Caki2 (cell line): ENCODE measurements around the gene TOR1A. TPM values are rescaled to one million over a fixed set of nuclear protein-coding genes. Genes with fewer than 3 reads are reported as not detected.
"Not testable (repeated sequence)": the region's sequence is repeated elsewhere in the genome, so short reads cannot be mapped to it uniquely, and the experiment has no call there.

ENCODE experiments used
- DNase-seq: peaks from one replicate; pipeline ENCODE4 v3.0.0-alpha.2; 2015; ENCODE audit warnings: low read depth
- in situ Hi-C: cut with HindIII; loops from 2 replicates; pipeline ENCODE4 v1.10.0; 2016; ENCODE audit warnings: low sequenced_read_pairs, low pct_unique_long_range_greater_than_20kb, mixed read lengths
- total RNA-seq: library from RNA; depleted of rRNA; stranded (reverse); fragments of >200 nt; shearing (Covaris generic); gene quantifications from 2 replicates; pipeline ENCODE4 v1.2.3, GENCODE V29; 2014; ENCODE audit warnings: low replicate concordance

TOR1A gene
- total RNA-seq, 1 experiment from 2014 or later = 38.7 TPM

DNA sequence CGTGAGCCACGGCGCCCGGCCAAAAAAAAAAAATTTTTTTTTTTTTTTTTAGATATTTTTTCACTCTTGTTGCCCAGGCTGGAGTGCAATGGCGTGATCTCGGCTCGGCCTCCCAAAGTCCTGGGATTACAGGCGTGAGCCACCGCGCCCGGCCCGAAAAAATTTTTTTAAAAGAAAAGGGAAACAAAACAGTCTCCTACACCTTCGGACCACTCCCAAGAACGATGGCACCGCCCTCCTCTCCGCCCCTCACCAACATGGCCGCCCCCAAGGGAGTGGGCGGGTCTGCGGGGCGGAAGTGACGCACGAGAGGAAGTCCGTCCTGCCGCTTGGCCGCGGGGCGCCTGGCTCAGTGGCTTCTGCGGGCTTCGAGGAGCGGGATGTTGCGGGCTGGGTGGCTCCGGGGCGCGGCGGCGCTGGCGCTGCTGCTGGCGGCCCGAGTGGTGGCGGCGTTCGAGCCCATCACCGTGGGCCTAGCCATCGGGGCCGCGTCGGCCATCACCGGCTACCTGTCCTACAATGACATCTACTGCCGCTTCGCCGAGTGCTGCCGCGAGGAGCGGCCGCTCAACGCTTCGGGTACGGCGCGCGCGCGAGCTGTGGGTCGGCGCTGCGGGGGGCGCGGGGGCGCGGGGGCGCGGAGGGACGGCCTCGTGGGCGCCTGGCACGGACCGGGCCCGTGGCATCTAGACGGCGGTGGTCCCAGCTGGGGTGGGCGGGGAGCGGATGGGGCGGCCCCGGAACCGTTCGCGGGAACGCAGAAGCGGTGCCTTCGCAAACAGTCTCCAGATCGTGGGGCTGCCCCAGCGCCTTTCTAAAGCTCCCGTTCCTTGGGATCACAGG is 20.9 kb downstream of the TOR1A start, which contains the start of gene TOR1B:
Gene TOR1B (plus strand): TSS at position 352 of the 843 bp plus-strand sequence. CDS start 29 bp downstream, at position 381.
- peak; percentile 94 for DNase-seq
- in situ Hi-C loops = no loop called here

DNA sequence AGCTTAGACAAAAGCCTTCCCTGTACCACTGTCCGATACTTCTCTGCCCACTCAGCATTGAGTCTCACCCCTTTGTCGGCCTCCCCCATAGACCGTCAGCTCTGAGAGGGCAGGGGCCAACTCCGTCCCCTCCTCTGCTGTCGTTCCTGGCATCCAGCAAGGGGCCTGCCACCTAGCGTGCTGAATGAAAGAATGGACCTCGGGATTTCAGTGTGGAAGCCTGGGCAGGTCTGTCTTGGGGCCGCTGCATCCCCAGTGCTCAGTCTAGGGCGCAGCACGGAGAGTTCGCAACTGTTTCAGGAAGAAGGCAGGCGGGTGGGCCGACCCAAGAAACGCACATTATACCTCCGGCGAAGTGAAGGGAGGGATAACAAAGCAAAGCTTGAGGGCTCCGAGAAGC is 22.4 kb downstream of the TOR1A start:
- DNase-seq = no peak
- in situ Hi-C loops = no loop called here

DNA sequence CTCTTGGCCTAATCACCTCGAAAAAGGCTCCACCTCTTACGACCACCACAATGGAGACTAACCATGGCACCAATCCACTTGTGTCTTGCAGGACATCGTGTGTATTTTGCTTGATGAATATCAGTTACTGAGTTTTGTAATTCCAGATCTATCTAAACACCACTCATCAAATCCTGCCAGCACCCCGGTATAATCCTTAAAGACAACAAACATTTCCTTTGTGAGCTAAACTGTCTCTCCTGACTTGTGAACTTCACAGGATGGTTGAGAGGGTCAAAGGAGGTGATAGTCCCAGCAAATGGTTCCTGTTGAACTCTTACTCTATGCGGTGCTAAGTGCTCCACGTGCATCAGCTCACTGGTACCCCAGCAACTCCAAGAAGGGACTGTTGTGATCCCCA is 25.0 kb downstream of the TOR1A start:
- in situ Hi-C loops = no loop called here
- DNase-seq = no peak

DNA sequence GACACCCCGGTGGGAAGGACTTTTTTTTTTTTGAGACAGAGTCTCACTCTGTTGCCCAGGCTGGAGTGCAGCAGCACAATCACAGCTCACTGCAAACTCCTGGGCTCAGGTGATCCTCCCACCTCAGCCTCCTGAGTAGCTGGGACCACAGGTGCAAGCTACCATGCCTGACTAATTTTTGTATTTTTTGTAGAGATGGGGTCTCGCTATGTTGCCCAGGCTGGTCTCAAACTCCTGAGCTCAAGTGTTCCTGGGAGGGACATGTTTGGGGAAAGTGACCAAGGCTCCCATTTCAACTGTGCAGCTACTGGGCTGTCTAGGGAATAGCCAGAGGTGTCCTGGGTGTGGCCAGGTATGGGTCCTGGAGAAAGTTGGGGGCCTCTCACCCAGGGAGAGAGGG is 27.9 kb downstream of the TOR1A start:
- in situ Hi-C loops, DNase-seq: not testable (repeated sequence)

DNA sequence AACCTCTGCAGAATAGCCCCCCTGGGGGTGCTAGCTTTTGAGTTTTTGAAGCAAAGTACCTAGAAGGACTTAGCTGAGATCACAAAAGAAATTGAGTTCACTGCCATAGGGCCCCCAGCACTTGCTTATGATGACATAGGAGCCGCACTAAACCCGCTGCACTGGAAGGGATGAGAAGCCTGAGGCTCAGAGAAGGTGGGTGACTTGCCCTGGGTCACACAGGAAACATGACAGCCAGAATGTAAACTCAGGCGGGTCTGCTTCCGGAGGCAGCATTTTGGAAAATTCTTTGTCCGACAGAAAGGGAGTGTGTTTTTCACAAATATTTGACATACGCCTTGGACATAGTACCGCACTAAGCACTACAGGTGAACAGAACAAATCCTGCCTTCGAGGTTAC is 29.4 kb downstream of the TOR1A start:
- no peak for DNase-seq
- in situ Hi-C loops = no loop called here

DNA sequence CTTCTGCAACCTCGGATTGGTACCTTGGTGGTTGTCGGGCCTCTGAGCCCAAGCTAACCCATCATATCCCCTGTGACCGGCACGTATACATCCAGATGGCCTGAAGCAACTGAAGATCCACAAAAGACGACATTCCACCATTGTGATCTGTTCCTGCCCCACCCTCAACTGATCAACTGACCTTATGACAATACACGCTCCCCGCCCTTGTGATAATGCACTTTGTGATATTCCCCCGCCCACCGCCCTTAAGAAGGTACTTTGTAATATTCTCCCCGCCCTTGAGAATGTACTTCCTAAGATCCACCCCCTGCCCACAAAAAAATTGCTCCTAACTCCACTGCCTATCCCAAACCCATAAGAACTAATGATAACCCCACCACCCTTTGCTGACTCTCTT is 37.5 kb downstream of the TOR1A start:
- no peak for DNase-seq
- in situ Hi-C loops = no loop called here

DNA sequence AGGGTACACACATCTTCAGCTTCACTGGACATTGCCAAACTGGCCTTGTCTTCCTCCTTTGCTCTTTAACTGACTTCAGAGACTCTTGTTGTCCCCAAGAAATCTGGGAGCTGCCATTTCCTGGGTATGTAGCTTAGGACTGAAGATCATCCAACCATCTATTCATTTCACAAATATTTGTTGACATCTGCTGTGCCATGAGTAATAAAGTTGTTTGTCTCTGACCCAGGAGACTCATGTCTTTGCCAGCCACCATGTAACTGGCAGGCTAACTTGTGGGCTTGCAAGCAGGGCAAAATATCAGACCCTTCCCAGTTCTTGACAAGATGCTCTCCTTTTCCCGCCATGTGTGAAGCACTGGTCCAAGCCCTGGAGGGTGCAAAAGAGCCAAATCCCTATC is 38.1 kb downstream of the TOR1A start:
- in situ Hi-C loops = no loop called here
- DNase-seq = no peak

DNA sequence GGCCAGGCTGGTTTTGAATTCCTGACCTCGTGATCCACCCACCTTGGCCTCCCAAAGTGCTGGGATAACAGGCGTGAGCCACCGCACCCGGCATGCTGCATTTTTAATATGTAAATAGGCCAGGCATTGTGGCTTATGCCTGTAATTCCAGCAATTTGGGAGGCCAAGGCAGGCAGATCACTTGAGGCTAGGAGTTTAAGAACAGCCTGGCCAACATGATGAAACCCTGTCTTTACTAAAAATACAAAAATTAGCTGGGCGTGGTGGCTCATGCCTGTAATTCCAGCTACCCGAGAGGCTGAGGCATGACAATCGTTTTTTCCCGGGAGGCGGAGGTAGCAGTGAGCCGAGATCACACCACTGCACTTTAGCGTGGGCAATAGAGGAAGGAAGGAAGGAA is 39.0 kb downstream of the TOR1A start:
- in situ Hi-C loops = not testable (repeated sequence)

DNA sequence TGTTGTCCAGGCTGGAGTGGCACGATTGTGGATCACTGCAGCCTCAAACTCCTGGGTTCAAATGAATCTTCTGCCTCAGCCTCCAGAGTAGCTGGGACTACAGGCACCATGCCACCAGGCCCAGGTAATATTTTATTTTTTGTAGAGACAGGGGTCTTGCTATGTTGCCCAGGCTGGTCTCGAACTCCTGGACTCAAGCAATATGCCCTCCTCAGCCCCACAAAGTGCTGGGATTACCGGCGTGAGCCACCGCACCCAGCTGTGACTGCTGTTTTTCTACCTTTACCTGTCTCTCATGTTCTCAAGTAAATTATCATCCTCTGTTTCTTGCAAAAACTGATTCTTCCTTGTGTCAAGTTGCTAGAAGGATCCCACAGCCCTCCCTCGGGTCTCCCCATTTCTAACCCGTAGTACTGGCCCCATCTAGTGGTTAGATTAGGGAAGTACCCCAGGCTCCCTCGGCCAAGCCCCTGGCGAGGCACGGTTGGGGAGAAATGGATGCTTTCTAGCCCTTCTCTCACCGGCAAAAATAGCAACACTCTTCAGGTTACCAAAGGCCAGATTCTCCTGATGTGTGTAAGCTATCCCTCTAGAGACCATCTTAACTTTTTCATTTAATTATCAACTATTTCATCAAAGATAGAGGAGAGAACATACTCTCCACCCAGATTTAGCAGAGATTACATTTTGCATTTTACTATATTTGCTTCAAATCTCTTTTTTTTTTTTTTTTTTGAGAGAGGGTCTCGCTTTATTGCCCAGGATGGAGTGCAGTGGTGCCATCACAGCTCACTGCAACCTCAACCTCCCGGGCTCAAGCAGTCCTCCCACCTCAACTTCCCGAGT is 40.2 kb downstream of the TOR1A start:
- peak; percentile 65 for DNase-seq
- in situ Hi-C loops = no loop called here

More for the DNA sequence above, 39.0 kb downstream of the TOR1A start:
- not testable (repeated sequence) for DNase-seq

DNA sequence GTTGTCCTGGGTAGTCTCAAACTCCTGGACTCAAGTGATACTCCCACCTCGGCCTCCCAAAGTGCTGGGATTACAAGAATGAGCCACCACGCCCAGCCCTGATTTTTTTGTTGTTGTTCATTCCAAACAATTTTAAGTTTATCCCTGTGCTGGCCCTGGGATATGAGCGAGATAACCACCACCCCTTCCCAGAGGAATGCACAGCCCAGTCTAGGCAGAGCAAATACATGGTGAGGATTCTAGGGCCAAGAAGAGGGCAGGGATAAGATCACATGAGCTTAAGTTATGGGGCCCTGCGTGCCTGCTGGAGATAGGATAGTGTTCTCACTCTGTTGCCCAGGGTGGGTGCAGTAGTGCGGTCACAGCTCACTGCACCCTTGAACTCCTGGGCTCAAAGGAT is 42.0 kb downstream of the TOR1A start:
- in situ Hi-C loops = no loop called here
- peak; percentile 77 for DNase-seq

DNA sequence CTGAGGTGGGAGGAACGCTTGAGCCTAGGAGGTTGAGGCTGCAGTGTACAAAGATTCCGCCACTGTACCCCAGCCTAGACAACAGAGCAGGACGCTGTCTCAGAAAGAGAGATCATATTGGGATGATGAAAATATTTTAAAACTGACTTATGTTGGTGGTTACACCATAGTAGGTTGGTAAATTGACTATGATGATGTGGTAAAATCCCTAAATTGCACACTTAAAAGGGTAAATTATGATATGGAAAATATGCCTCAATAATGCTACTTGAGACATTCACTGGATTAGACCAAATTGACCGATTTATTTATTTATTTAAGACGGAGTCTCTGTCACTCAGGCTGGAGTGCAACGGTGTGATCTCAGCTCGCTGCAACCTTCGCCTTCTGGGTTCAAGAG is 42.8 kb downstream of the TOR1A start:
- in situ Hi-C loops = no loop called here
- no peak for DNase-seq

DNA sequence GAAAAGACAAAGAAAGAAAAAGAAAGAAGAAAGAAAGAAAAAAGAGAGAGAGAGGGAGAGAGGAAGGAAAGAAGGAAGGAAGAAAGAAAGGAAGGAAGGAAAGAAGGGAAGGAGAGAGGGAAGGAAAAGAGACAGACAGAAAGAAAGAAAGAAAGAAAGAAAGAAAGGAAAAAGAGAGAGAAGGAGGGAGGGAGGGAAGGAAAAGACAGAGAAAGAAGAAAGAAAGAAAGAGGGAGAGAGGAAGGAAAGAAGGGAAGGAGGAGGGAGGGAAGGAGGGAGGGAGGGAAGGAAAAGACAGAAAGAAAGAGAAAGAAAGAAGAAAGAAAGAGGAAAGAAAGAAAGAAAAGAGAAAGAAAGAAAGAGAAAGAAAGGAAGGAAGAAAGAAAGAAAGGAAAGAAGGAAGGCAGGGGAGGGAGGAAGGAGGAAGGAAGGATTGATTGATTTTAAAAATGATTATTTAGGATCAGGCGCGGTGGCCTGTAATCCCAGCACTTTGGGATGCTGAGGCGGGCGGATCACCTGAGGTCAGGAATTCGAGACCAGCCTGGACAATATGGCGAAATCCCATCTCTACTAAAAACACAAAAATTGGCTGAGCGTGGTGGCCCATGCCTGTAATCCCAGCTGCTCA is 44.3 kb downstream of the TOR1A start:
- in situ Hi-C loops = no loop called here

DNA sequence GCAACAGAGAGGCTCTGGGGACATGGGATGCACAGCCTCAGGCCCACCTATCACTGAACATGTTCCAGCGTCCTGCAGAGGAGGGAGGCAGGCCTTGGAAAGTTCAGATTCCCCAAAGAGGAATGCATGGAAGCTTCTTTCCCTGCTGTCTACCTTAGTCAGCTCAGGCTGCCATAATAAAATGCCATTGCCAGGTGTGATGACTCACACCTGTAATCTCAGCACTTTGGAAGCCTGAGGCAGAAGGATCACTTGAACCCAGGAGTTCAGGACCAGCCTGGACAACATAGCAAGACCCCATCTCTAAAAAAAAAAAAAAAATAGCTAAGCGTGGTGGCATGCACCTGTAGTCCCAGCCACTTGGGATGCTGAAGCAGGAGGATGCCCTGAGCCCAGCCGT is 45.5 kb downstream of the TOR1A start:
- no peak for DNase-seq
- in situ Hi-C loops = no loop called here

More for the DNA sequence above, 44.3 kb downstream of the TOR1A start:
- DNase-seq = no peak

DNA sequence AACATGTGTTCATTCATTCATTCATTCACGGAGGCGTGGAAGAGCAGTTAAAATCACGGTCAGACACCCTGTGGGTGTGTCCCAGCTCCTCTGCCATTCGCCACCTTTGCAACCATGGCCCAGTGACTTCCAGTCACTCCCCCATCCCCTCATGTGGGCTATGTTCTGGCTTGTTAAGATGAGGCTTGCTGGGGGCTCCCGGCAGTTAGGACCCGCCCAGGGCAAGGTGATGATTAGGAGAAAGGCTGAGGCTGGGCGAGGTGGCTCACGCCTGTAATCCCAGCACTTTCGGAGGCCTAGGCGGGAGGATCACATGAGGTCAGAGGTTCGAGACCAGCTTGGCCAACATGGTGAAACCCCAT is 46.2 kb downstream of the TOR1A start:
- no peak for DNase-seq
- in situ Hi-C loops = no loop called here

DNA sequence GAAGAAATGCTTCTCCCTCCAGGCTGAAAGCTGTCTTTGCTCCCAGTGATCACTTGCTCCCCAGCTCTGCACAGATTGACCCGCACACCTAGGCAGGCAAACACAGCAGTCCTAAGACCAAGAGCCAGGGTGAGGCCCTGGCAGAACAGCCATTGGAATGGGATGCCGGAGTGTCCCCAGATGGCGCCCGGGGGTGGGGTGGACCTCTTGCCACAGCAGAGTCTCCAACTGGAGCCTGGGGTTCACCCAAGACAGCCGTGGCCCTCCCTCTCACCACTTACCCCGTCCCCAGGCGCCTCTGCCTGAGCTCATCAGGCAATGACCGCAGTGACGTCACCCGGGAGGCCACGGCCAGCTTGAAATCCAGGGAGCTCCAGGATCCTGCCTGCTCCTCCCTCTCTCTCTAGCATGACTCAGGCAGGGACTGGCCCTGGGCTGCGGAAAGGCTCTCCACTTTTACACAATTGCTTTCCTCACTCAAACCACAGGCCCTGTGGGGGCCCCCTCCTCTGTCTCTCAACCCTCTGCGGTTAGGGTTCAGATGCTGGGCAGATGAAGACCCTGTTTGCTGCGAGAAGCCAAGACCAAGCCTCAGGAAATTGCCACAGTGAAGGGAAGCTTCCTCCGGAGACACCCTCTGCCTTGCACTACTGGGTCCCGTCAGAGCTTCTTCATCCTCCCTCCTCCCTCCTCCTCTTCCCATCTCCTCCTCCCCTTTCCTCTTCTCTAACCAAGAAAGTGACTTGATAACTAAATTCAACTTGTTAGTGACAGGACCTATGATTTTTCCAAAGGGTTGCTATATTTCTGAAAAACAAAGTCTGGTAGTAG is 46.8 kb downstream of the TOR1A start:
- DNase-seq = peak; percentile 98
- in situ Hi-C loops = no loop called here

DNA sequence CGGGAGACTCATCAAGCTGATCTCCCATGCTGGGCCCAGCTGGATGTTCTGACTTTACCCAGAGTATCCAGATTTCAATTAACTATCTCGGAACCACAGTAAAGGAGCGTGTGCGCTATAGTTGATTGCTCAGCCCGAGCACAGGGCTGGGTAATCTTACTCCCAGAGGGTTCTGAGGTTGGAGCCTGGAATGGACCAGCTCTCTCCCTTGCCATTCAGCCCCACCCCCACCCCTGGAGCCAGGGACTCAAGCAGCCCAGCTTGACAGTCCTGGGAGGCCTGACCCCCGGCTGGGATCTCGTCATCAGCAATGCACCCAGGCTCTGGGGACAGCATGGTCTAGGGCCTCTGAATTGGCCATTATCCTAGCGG is 47.4 kb downstream of the TOR1A start:
- in situ Hi-C loops = no loop called here
- no peak for DNase-seq

DNA sequence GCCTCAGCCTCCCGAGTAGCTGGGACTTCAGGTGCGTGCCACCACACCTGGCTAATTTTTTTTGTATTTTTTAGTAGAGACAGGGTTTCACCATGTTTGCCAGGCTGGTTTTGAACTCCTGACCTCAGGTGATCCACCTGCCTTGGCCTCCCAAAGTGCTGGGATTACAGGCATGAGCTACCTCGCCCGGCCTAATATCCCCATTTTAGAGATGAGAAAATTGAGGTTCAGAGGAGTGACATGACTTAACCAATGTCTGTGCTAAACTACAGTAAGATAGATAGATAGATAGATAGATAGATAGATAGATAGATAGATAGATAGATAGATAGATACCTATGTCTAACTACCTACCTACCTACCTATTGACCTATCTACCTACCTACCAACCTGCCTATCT is 47.8 kb downstream of the TOR1A start:
- in situ Hi-C loops, DNase-seq: not testable (repeated sequence)

DNA sequence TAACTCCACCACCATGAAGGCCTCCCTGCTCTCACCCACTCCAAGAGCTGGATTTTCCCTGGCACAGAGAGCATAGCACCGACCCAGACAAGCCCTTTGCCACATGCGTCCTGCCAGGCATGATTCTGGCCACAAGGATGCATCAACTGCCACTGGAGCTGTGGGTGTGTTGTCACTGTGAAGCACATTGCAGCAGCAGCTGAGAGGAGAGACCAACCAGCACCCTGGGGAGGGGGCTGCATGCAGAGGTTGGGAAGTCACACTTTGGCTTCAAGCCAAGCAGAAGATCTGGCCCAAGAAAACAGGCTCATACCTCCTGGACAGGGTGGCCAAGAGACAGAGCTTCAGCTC is 48.5 kb downstream of the TOR1A start:
- in situ Hi-C loops = no loop called here
- DNase-seq = no peak
